Ovary (tissue), 3 donors: ENCODE results near the gene PSMC3IP.

ENCODE experiments used
- POLR2A ChIP-seq: fragments of 450-650 bp; IDR thresholded peaks from one replicate; pipeline ENCODE4 v1.6.1; 2017; ENCODE audit warnings: antibody characterized with exemption, mild to moderate bottlenecking, moderate library complexity
- TF ChIP-seq, protein P1 (sequence below), 3 donors: fragments of 450-650 bp in 2 of 3; fragments of 200-600 bp in 1 of 3; IDR thresholded peaks; one replicate each; pipeline versions ENCODE4 v1.5.1 to v1.8.0; 2016 to 2022; ENCODE audit warnings: antibody characterized with exemption in 3 of 3, mild to moderate bottlenecking in 1 of 3
- donor health status: DM: no; HTN: no; CAD: no.

DNA sequence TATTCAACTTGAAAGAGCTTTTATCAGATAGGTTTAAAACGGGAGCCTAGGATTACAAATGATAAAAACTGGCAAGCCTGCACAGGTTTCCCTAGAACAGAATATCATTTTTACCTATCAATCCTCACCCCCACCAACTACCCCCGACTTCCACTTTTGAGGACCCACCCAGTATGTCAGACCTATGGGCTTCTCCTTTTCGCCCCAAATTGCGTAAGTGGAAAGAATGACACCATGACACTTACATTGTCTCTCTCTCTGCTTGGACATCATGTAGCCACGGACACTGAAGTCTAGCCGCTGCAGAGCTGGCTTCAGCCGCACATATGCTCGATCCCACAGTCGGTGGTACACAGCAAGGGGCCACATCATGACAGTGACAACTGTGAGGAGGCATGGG lies 7.4 kb upstream of the PSMC3IP start:
- TF ChIP-seq, protein P1, sequence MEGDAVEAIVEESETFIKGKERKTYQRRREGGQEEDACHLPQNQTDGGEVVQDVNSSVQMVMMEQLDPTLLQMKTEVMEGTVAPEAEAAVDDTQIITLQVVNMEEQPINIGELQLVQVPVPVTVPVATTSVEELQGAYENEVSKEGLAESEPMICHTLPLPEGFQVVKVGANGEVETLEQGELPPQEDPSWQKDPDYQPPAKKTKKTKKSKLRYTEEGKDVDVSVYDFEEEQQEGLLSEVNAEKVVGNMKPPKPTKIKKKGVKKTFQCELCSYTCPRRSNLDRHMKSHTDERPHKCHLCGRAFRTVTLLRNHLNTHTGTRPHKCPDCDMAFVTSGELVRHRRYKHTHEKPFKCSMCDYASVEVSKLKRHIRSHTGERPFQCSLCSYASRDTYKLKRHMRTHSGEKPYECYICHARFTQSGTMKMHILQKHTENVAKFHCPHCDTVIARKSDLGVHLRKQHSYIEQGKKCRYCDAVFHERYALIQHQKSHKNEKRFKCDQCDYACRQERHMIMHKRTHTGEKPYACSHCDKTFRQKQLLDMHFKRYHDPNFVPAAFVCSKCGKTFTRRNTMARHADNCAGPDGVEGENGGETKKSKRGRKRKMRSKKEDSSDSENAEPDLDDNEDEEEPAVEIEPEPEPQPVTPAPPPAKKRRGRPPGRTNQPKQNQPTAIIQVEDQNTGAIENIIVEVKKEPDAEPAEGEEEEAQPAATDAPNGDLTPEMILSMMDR (IDR thresholded peaks at IDR 0.05) = no peak
- TF ChIP-seq POLR2A = no peak
